Kidney (tissue), 14 donors: ENCODE data around the gene GAS6. TPM values are rescaled to one million over a fixed set of nuclear protein-coding genes. Genes with fewer than 3 reads are reported as not detected.
A peak's percentile ranks its signal among the peaks of the same experiment; 100 is the strongest.

Source experiments
- DNase-seq, 5 donors: peaks; one replicate each; pipeline ENCODE4 v3.0.0-alpha.2; 2013 to 2020
- FAIRE-seq: peaks from 2 replicates; lab custom pipeline; 2012; peaks lifted over from hg19 to GRCh38; lab: Jason Lieb, UNC
- H3K27ac ChIP-seq, 2 donors: one replicate each; pipeline ENCODE4 v1.7.0; 2013; ENCODE audit warnings: low read depth in 2 of 2, low read length in 2 of 2, inconsistent platforms in 1 of 2
- H3K27me3 ChIP-seq: one replicate; pipeline ENCODE4 v1.7.1; 2013; ENCODE audit warnings: low read length, inconsistent platforms; ENCODE audit not compliant: control insufficient read depth, insufficient read depth
- H3K36me3 ChIP-seq, 3 donors: one replicate each; pipeline versions ENCODE4 v1.7.0 to v1.7.1; 2013; ENCODE audit warnings: low read length in 3 of 3, control low read depth in 1 of 3, inconsistent platforms in 1 of 3; ENCODE audit not compliant: insufficient read depth in 3 of 3, control insufficient read depth in 2 of 3
- H3K4me1 ChIP-seq, 3 donors: one replicate each; pipeline versions ENCODE4 v1.7.0 to v1.7.1; 2013; ENCODE audit warnings: low read length in 3 of 3, inconsistent platforms in 1 of 3, low read depth in 1 of 3; ENCODE audit not compliant: control insufficient read depth in 2 of 3, insufficient read depth in 2 of 3
- H3K4me3 ChIP-seq, 3 donors: one replicate each; pipeline versions ENCODE4 v1.7.0 to v1.8.1; 2013; ENCODE audit warnings: low read length in 3 of 3, control low read depth in 1 of 3, inconsistent platforms in 1 of 3
- H3K9ac ChIP-seq, 3 donors: one replicate each; pipeline versions ENCODE4 v1.7.0 to v1.7.1; 2013; ENCODE audit warnings: low read length in 3 of 3, control low read depth in 1 of 3, inconsistent platforms in 1 of 3
- H3K9me3 ChIP-seq, 3 donors: one replicate each; pipeline versions ENCODE4 v1.7.0 to v1.7.1; 2013; ENCODE audit warnings: low read length in 3 of 3, control low read depth in 1 of 3, inconsistent platforms in 1 of 3; ENCODE audit not compliant: control insufficient read depth in 2 of 3, insufficient read depth in 1 of 3
- intact Hi-C: fragments of 100-400 bp; cut with DNase I; formaldehyde crosslinking; loops from one replicate; pipeline ENCODE4 v1.11.1; 2022
- polyA plus RNA-seq: library from polyadenylated mRNA; stranded (reverse); fragments of 350-450 nt; fragmentation: Illumina TruSeq; extraction: RNeasy Lipid Tissue Mini Kit (QIAGEN cat#74804); gene quantifications from one replicate; pipeline ENCODE4 v1.2.3, GENCODE V29; 2014; ENCODE audit warnings: low read depth, low replicate concordance; ENCODE audit not compliant: insufficient read depth
- total RNA-seq: library from RNA; stranded (reverse); fragmentation: NEBNext Ultra II Directional; extraction: Animal tissue kit (Norgen Biotek cat#: 25700); gene quantifications from one replicate; pipeline ENCODE4 v1.2.1, GENCODE V29; 2021
- TF ChIP-seq, protein P1 (sequence below): IDR thresholded peaks from 3 replicates; pipeline ENCODE4 v1.5.1; 2012; ENCODE audit warnings: mild to moderate bottlenecking, moderate library complexity, borderline replicate concordance; ENCODE audit not compliant: insufficient read depth; ENCODE audit errors: extremely low read depth
- donor health status: control.
- donor health status: control.
- donor health status: control.
- donor health status: control.
- donor health status: control.
- donor health status: DM: yes; HTN: yes; CAD: no.
- donor health status: Normal renal cell carcinoma (clear cell type).

Gene GAS6
- total and polyA plus RNA-seq, 2 donors from 2014 or later: 83.5 to 135 TPM

DNA sequence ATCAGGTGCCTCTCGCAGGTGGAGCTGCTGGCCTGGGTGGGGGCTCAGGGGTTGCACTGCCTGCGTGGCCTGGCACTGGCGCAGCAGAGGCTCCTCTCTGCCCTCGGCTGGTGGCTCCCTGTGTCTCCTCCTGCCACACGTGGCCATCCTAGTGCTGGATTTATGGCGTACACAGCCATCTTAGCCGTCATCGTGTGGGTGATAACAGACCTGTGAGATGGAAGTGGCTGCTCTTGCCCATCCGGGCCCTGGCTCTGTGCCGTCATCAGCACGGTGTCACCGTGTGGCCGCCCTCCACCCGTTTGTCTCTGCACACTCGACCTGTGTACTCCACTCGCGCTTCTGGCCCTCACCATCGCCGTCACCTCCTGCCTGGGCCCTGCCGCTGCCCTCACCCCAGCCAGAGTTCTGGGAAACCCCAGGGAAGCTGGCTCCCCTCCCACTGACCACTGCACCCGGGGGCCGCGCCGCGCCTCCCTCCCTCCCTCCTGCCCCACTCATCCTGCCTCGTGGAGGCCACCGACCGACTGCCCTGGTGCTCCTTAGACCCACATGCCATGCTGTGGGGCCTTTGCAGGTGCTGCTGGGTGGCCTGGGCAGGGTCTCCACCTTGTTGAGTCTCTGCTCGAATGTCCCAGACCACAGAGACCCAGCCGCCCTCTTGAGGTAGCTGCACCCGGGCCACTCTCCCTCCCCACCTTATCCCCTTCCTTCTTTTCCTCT, 75.3 kb downstream of the GAS6 start:
- Histone ChIP-seq H3K4me1 (no peaks in the 10 kb centered on the region), H3K9ac (no peak overlapping the region), H3K4me3 (no peak overlapping the region), H3K27ac (no peak overlapping the region), H3K36me3 (no peaks in the 10 kb centered on the region), H3K9me3 (no peaks in the 10 kb centered on the region), H3K27me3 (no peaks in the 10 kb centered on the region)
- intact Hi-C loops: no loop called here
- peak in 1 of 5 donors; percentile 28 for DNase-seq
- TF ChIP-seq, protein P1, sequence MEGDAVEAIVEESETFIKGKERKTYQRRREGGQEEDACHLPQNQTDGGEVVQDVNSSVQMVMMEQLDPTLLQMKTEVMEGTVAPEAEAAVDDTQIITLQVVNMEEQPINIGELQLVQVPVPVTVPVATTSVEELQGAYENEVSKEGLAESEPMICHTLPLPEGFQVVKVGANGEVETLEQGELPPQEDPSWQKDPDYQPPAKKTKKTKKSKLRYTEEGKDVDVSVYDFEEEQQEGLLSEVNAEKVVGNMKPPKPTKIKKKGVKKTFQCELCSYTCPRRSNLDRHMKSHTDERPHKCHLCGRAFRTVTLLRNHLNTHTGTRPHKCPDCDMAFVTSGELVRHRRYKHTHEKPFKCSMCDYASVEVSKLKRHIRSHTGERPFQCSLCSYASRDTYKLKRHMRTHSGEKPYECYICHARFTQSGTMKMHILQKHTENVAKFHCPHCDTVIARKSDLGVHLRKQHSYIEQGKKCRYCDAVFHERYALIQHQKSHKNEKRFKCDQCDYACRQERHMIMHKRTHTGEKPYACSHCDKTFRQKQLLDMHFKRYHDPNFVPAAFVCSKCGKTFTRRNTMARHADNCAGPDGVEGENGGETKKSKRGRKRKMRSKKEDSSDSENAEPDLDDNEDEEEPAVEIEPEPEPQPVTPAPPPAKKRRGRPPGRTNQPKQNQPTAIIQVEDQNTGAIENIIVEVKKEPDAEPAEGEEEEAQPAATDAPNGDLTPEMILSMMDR: no peak
- no peak for FAIRE-seq

DNA sequence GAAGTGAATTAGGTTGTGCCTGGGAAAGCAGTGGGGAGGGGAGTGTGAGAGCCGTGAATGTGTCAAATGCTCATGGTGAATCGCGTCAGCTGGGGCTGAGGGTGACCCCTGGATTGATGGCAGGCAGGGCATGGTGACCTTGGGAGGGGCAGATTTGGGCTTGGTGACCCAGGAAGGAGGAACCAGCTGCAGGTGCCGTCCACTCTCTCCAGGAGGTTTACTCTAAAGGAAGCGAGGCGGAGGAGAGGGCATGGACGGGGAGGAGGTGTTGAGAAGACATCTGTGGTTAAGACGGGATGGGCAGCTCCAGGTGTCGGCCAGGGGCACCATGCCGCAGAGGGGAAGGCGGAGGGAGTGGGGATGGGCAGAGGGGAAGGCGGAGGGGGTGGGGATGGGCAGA, 76.2 kb downstream of the GAS6 start:
- no peak overlapping the region for H3K4me3 ChIP-seq
- no peaks in the 10 kb centered on the region for H3K36me3 ChIP-seq
- H3K9ac ChIP-seq: no peak overlapping the region
- DNase-seq: peak in 1 of 5 donors; percentile 13
- TF ChIP-seq, protein P1: no peak
- no peaks in the 10 kb centered on the region for H3K9me3 ChIP-seq
- H3K27me3 ChIP-seq: no peaks in the 10 kb centered on the region
- no peak overlapping the region for H3K27ac ChIP-seq
- no peaks in the 10 kb centered on the region for H3K4me1 ChIP-seq
- intact Hi-C loops: no loop called here
- no peak for FAIRE-seq

DNA sequence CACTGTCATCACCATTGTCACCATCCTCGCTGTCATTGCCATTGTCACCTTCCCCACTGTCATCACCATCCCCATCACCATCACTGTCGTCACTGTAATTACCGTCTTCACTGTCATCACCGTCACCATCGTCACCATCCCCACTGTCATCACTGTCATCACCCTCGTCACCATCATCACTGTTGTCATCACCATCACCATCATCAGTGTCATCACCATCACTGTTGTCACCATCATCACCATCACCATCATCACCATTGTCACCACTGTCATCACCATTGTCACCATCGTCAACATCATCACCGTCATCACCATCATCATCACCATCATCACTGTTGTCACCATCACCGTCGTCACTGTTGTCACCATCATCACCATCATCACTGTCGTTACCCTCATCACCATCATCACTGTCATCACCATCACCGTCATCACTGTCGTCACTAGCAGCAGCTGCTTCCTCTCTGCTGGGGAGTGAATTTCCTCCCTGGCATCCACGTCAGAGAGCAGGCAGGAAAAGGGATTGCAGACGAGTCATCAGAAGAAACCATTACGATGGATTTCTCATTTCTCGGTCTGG, 77.5 kb downstream of the GAS6 start:
- DNase-seq (peak in 1 of 5 donors; percentile 9), FAIRE-seq (no peak)
- no peaks in the 10 kb centered on the region for H3K36me3 ChIP-seq
- H3K27me3 ChIP-seq: no peaks in the 10 kb centered on the region
- no peak overlapping the region for H3K27ac ChIP-seq
- no peaks in the 10 kb centered on the region for H3K4me1 ChIP-seq
- TF ChIP-seq, protein P1: no peak
- no peaks in the 10 kb centered on the region for H3K9me3 ChIP-seq
- H3K4me3 ChIP-seq: no peak overlapping the region
- intact Hi-C loops: no loop called here
- no peak overlapping the region for H3K9ac ChIP-seq
